ENCODE measurements around the gene THOC6. TPM values are rescaled to one million over a fixed set of nuclear protein-coding genes. Genes with fewer than 3 reads are reported as not detected.
A peak's percentile ranks its signal among the peaks of the same experiment; 100 is the strongest.
"Not testable (repeated sequence)": the region's sequence is repeated elsewhere in the genome, so short reads cannot be mapped to it uniquely, and the experiment has no call there.

Gene THOC6
- total RNA-seq, 2 experiments from 2014 or later, result 33.6 to 36.0 TPM

DNA sequence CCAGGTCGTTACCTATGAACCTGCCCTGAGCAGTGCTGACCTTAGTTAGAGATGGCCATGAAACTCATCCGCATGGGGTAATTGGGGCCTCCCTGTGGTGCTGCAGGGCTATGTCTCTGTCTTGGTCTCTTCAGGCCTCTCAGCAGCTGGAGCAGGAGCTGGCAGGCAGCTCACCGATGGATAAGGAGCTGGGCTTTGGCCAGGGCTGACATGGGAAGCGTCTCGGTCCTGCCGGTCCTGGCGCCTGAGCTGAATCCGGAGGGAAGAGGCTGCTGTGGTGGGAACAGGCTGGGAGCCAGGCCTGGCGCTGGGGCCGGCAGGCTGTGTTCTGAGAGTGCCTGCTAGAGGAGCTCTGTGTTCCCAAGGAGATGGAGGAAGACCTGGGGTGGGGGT is 51.7 kb downstream of the THOC6 start:
- no peaks in the 10 kb centered on the region for H3K9me2 ChIP-seq (ENCODE audit: insufficient read depth, low read length)
- H3K4me2 ChIP-seq (ENCODE audit: low read length), result peak overlapping the region; percentile 55; the same call in 1 of the 2 replicates
- H3K9me3 ChIP-seq (ENCODE audit: low read length), result 0 out of 2 replicates have a peak, but pooled peaks cover 6% of the 10 kb centered on the region
- TF ChIP-seq, protein P1, sequence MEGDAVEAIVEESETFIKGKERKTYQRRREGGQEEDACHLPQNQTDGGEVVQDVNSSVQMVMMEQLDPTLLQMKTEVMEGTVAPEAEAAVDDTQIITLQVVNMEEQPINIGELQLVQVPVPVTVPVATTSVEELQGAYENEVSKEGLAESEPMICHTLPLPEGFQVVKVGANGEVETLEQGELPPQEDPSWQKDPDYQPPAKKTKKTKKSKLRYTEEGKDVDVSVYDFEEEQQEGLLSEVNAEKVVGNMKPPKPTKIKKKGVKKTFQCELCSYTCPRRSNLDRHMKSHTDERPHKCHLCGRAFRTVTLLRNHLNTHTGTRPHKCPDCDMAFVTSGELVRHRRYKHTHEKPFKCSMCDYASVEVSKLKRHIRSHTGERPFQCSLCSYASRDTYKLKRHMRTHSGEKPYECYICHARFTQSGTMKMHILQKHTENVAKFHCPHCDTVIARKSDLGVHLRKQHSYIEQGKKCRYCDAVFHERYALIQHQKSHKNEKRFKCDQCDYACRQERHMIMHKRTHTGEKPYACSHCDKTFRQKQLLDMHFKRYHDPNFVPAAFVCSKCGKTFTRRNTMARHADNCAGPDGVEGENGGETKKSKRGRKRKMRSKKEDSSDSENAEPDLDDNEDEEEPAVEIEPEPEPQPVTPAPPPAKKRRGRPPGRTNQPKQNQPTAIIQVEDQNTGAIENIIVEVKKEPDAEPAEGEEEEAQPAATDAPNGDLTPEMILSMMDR (conservative IDR thresholded peaks at IDR 0.05; ENCODE audit: low read length), result no peak
- no peak for TF ChIP-seq EZH2phosphoT487 (IDR thresholded peaks at IDR 0.05; ENCODE audit: borderline replicate concordance, low read depth, low read length)
- peak overlapping the region; percentile 29 for H3K4me3 ChIP-seq (ENCODE audit: low read depth, low read length, poor library complexity, severe bottlenecking)
- intact Hi-C loops (cut with micrococcal nuclease; ENCODE audit: unreplicated experiment), result loop anchor here (1.0 kb wide), 1 partner anchor 16 kb away; no protein-coding TSS in a partner anchor
- POLR2A ChIA-PET, result interaction anchor here (1.2 to 1.3 kb wide), 2 partner anchors 27 to 54 kb away, joined by 3 read pairs; no protein-coding TSS in a partner anchor
- peak overlapping the region; percentile 74 for H2AFZ ChIP-seq (ENCODE audit: low read length)
- peaks cover 22% of the 10 kb centered on the region for H3K4me1 ChIP-seq (ENCODE audit: insufficient read depth, low read length, poor library complexity, severe bottlenecking)
- no peaks in the 10 kb centered on the region for H3K79me2 ChIP-seq (ENCODE audit: insufficient read depth, low read depth, low read length)
- no peaks in the 10 kb centered on the region; the same call in 1 of the 2 replicates for H3K36me3 ChIP-seq (ENCODE audit: insufficient read depth, low read length)
- no peak for DNase-seq (ENCODE audit: low spot score)
- no peak overlapping the region for H3K27ac ChIP-seq (ENCODE audit: low read depth, low read length, poor library complexity, severe bottlenecking)
- no peaks in the 10 kb centered on the region for H4K20me1 ChIP-seq (ENCODE audit: insufficient read depth, low read length)
- no TSS peak for BruUV-seq (replicated peaks)
- CTCF ChIA-PET (ENCODE audit: unreplicated experiment), result no interaction called here

DNA sequence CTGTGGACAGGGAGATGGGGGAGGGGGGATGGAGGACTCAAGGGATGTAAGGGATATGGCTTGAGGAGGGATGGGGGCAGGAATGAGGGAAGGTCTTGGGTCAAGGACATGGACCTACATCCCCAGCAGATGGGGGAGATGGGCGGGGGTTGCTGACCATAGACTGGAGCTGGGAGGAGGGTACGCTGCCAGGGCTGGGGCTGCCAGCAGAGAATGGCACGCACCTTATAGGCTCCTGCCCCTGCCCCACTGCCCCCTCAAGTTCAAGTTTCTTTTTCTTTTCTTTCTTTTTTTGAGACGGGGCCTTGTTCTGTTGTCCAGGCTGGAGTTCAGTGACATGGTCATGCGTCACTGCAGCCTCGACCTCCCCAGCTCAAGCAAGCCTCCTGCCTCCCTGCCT is 52.1 kb downstream of the THOC6 start:
- DNase-seq (ENCODE audit: low spot score); H3K36me3 ChIP-seq (ENCODE audit: insufficient read depth, low read length); H3K4me2 ChIP-seq (ENCODE audit: low read length); H3K4me3 ChIP-seq (ENCODE audit: low read depth, low read length, poor library complexity, severe bottlenecking); H3K79me2 ChIP-seq (ENCODE audit: insufficient read depth, low read depth, low read length); H3K9me3 ChIP-seq (ENCODE audit: low read length); BruUV-seq (replicated peaks); H3K9me2 ChIP-seq (ENCODE audit: insufficient read depth, low read length); H3K27ac ChIP-seq (ENCODE audit: low read depth, low read length, poor library complexity, severe bottlenecking); CTCF ChIA-PET (ENCODE audit: unreplicated experiment); H4K20me1 ChIP-seq (ENCODE audit: insufficient read depth, low read length); H2AFZ ChIP-seq (ENCODE audit: low read length): not testable (repeated sequence)
- intact Hi-C loops (cut with micrococcal nuclease; ENCODE audit: unreplicated experiment), result loop anchor here (1.0 kb wide), 1 partner anchor 17 kb away; no protein-coding TSS in a partner anchor
- peaks cover 22% of the 10 kb centered on the region for H3K4me1 ChIP-seq (ENCODE audit: insufficient read depth, low read length, poor library complexity, severe bottlenecking)
- POLR2A ChIA-PET, result interaction anchor here (1.0 to 1.3 kb wide), 3 partner anchors 9 to 53 kb away, joined by 3 read pairs; no protein-coding TSS in a partner anchor

DNA sequence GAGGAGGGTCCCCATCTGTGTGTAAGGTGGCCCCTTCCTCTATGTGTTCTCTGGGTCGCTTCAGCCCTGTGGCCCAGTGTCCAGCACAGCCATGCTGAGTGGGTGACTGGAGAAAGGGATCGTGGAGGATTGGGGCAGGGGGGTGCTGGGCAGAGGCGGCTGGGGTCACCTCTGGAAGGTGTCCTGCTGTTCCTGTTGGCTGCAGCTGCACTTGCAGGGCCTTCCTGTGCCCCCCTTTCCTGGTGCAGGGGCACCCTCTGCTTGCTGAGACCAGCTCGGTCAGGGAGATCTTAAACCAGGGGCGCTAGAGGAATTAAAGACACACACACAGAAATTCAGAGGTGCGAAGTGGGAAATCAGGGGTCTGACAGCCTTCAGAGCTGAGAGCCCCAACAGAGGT is 52.7 kb downstream of the THOC6 start:
- H2AFZ ChIP-seq (ENCODE audit: low read length), result no peak overlapping the region
- no peak for DNase-seq (ENCODE audit: low spot score)
- H3K36me3 ChIP-seq (ENCODE audit: insufficient read depth, low read length), result no peaks in the 10 kb centered on the region; the same call in 1 of the 2 replicates
- no peak overlapping the region for H3K4me3 ChIP-seq (ENCODE audit: low read depth, low read length, poor library complexity, severe bottlenecking)
- BruUV-seq (replicated peaks), result no TSS peak
- H3K9me2 ChIP-seq (ENCODE audit: insufficient read depth, low read length), result no peaks in the 10 kb centered on the region
- intact Hi-C loops (cut with micrococcal nuclease; ENCODE audit: unreplicated experiment), result no loop called here
- TF ChIP-seq, protein P1 (conservative IDR thresholded peaks at IDR 0.05; ENCODE audit: low read length), result no peak
- TF ChIP-seq EZH2phosphoT487 (IDR thresholded peaks at IDR 0.05; ENCODE audit: borderline replicate concordance, low read depth, low read length), result no peak
- ChIA-PET POLR2A (interaction anchor here (1.0 kb wide), 1 partner anchor 9 kb away, joined by 3 read pairs; no protein-coding TSS in a partner anchor), CTCF (ENCODE audit: unreplicated experiment) (no interaction called here)
- no peaks in the 10 kb centered on the region for H3K79me2 ChIP-seq (ENCODE audit: insufficient read depth, low read depth, low read length)
- no peak overlapping the region for H3K4me2 ChIP-seq (ENCODE audit: low read length)
- H4K20me1 ChIP-seq (ENCODE audit: insufficient read depth, low read length), result no peaks in the 10 kb centered on the region
- H3K9me3 ChIP-seq (ENCODE audit: low read length), result 0 out of 2 replicates have a peak, but pooled peaks cover 6% of the 10 kb centered on the region
- peaks cover 22% of the 10 kb centered on the region for H3K4me1 ChIP-seq (ENCODE audit: insufficient read depth, low read length, poor library complexity, severe bottlenecking)
- H3K27ac ChIP-seq (ENCODE audit: low read depth, low read length, poor library complexity, severe bottlenecking), result no peak overlapping the region

Small RNA genes within 50 kb of the gene (small RNA-seq; reads per million reads assigned to genes)
- not detected for gene LINC00514

Other genes with a start within 250 kb of the THOC6 start
- gene ELOB, start 246.8 kb upstream of the THOC6 start, total RNA-seq (2014; rRNA removed; shearing (Covaris generic)), result 282 and 285 TPM in 2 replicates
- 204 and 209 TPM in 2 replicates for gene ELOB, start 246.8 kb upstream of the THOC6 start, total RNA-seq (2022)
- gene PRSS33, start 236.5 kb upstream of the THOC6 start, total RNA-seq (2014; rRNA removed; shearing (Covaris generic)), result not detected in 2 replicates
- gene PRSS33, start 236.5 kb upstream of the THOC6 start, total RNA-seq (2022), result not detected in 2 replicates
- gene PRSS41, start 225.6 kb upstream of the THOC6 start, total RNA-seq (2014; rRNA removed; shearing (Covaris generic)), result not detected in 2 replicates
- gene PRSS41, start 225.6 kb upstream of the THOC6 start, total RNA-seq (2022), result not detected in 2 replicates
- gene PRSS21, start 206.8 kb upstream of the THOC6 start, total RNA-seq (2014; rRNA removed; shearing (Covaris generic)), result 44.5 and 68.7 TPM in 2 replicates
- gene PRSS21, start 206.8 kb upstream of the THOC6 start, total RNA-seq (2022), result 69.6 and 75.1 TPM in 2 replicates
- gene ZG16B, start 193.7 kb upstream of the THOC6 start, total RNA-seq (2014; rRNA removed; shearing (Covaris generic)), result 1.2 and 4.0 TPM in 2 replicates
- gene ZG16B, start 193.7 kb upstream of the THOC6 start, total RNA-seq (2022), result 2.5 and 2.6 TPM in 2 replicates
- gene PRSS22, start 165.9 kb upstream of the THOC6 start, total RNA-seq (2014; rRNA removed; shearing (Covaris generic)), result not detected in 2 replicates
- gene PRSS22, start 165.9 kb upstream of the THOC6 start, total RNA-seq (2022), result not detected in 2 replicates
- 38.7 and 44.9 TPM in 2 replicates for gene FLYWCH2, start 140.8 kb upstream of the THOC6 start, total RNA-seq (2014; rRNA removed; shearing (Covaris generic))
- gene FLYWCH2, start 140.8 kb upstream of the THOC6 start, total RNA-seq (2022), result 22.3 and 23.9 TPM in 2 replicates
- 25.3 and 26.1 TPM in 2 replicates for gene FLYWCH1, start 112.1 kb upstream of the THOC6 start, total RNA-seq (2014; rRNA removed; shearing (Covaris generic))
- 61.9 and 63.9 TPM in 2 replicates for gene FLYWCH1, start 112.1 kb upstream of the THOC6 start, total RNA-seq (2022)
- 0.09 and 0.28 TPM in 2 replicates for gene KREMEN2, start 59.8 kb upstream of the THOC6 start, total RNA-seq (2014; rRNA removed; shearing (Covaris generic))
- 0.31 TPM in 1 of 2 replicates, not detected in the other for gene KREMEN2, start 59.8 kb upstream of the THOC6 start, total RNA-seq (2022)
- gene PAQR4, start 54.7 kb upstream of the THOC6 start, total RNA-seq (2014; rRNA removed; shearing (Covaris generic)), result 38.1 and 49.1 TPM in 2 replicates
- 59.7 and 67.4 TPM in 2 replicates for gene PAQR4, start 54.7 kb upstream of the THOC6 start, total RNA-seq (2022)
- gene PKMYT1, start 43.6 kb upstream of the THOC6 start, total RNA-seq (2014; rRNA removed; shearing (Covaris generic)), result 80.2 and 104 TPM in 2 replicates
- 195 and 197 TPM in 2 replicates for gene PKMYT1, start 43.6 kb upstream of the THOC6 start, total RNA-seq (2022)
- gene CLDN9, start 11.1 kb upstream of the THOC6 start, total RNA-seq (2014; rRNA removed; shearing (Covaris generic)), result 0.44 TPM in 1 of 2 replicates, not detected in the other
- 0.42 and 0.59 TPM in 2 replicates for gene CLDN9, start 11.1 kb upstream of the THOC6 start, total RNA-seq (2022)
- not detected in 2 replicates for gene CLDN6, start 5.9 kb upstream of the THOC6 start, total RNA-seq (2014; rRNA removed; shearing (Covaris generic))
- not detected in 2 replicates for gene CLDN6, start 5.9 kb upstream of the THOC6 start, total RNA-seq (2022)
- gene TNFRSF12A, start 3.7 kb upstream of the THOC6 start, total RNA-seq (2014; rRNA removed; shearing (Covaris generic)), result 4.1 and 4.9 TPM in 2 replicates
- gene TNFRSF12A, start 3.7 kb upstream of the THOC6 start, total RNA-seq (2022), result 1.3 and 1.9 TPM in 2 replicates
- gene HCFC1R1, start 93 bp upstream of the THOC6 start, total RNA-seq (2014; rRNA removed; shearing (Covaris generic)), result 17.1 and 29.1 TPM in 2 replicates
- gene HCFC1R1, start 93 bp upstream of the THOC6 start, total RNA-seq (2022), result 32.2 and 39.4 TPM in 2 replicates
- gene BICDL2, start 12.9 kb downstream of the THOC6 start, total RNA-seq (2014; rRNA removed; shearing (Covaris generic)), result not detected in 2 replicates
- gene BICDL2, start 12.9 kb downstream of the THOC6 start, total RNA-seq (2022), result not detected in 2 replicates
- 0.63 and 2.6 TPM in 2 replicates for gene MMP25, start 22.5 kb downstream of the THOC6 start, total RNA-seq (2014; rRNA removed; shearing (Covaris generic))
- gene MMP25, start 22.5 kb downstream of the THOC6 start, total RNA-seq (2022), result 5.6 and 5.8 TPM in 2 replicates
- not detected in 2 replicates for gene IL32, start 41.6 kb downstream of the THOC6 start, total RNA-seq (2014; rRNA removed; shearing (Covaris generic))
- gene IL32, start 41.6 kb downstream of the THOC6 start, total RNA-seq (2022), result not detected in 2 replicates
- 0.09 TPM in 1 of 2 replicates, not detected in the other for gene ZSCAN10, start 75.3 kb downstream of the THOC6 start, total RNA-seq (2014; rRNA removed; shearing (Covaris generic))
- gene ZSCAN10, start 75.3 kb downstream of the THOC6 start, total RNA-seq (2022), result 0.49 and 0.72 TPM in 2 replicates
- 0.67 and 1.2 TPM in 2 replicates for gene ZNF205, start 88.6 kb downstream of the THOC6 start, total RNA-seq (2014; rRNA removed; shearing (Covaris generic))
- gene ZNF205, start 88.6 kb downstream of the THOC6 start, total RNA-seq (2022), result 0.30 TPM in 1 of 2 replicates, not detected in the other
- 3.4 and 4.8 TPM in 2 replicates for gene ZNF213, start 111.0 kb downstream of the THOC6 start, total RNA-seq (2014; rRNA removed; shearing (Covaris generic))
- gene ZNF213, start 111.0 kb downstream of the THOC6 start, total RNA-seq (2022), result 8.5 and 9.1 TPM in 2 replicates
- not detected in 2 replicates for gene OR1F1, start 164.2 kb downstream of the THOC6 start, total RNA-seq (2014; rRNA removed; shearing (Covaris generic))
- not detected in 2 replicates for gene OR1F1, start 164.2 kb downstream of the THOC6 start, total RNA-seq (2022)
- 19.8 and 26.2 TPM in 2 replicates for gene ZNF200, start 211.1 kb downstream of the THOC6 start, total RNA-seq (2014; rRNA removed; shearing (Covaris generic))
- 13.9 TPM in 2 replicates for gene ZNF200, start 211.1 kb downstream of the THOC6 start, total RNA-seq (2022)
- 0.57 TPM in 1 of 2 replicates, not detected in the other for gene MEFV, start 232.6 kb downstream of the THOC6 start, total RNA-seq (2014; rRNA removed; shearing (Covaris generic))
- gene MEFV, start 232.6 kb downstream of the THOC6 start, total RNA-seq (2022), result 0.27 TPM in 1 of 2 replicates, not detected in the other

Measured in OCI-LY7 (cell line).